ENCODE measurements around the gene TMEM95. TPM values are rescaled to one million over a fixed set of nuclear protein-coding genes. Genes with fewer than 3 reads are reported as not detected.

TMEM95 gene
- total and polyA plus RNA-seq, 10 of the 15 experiments (the other 5 are each of a cell fraction or from before 2014, with no cell fraction given) = 0.05 to 0.28 TPM; not detected in 8

DNA sequence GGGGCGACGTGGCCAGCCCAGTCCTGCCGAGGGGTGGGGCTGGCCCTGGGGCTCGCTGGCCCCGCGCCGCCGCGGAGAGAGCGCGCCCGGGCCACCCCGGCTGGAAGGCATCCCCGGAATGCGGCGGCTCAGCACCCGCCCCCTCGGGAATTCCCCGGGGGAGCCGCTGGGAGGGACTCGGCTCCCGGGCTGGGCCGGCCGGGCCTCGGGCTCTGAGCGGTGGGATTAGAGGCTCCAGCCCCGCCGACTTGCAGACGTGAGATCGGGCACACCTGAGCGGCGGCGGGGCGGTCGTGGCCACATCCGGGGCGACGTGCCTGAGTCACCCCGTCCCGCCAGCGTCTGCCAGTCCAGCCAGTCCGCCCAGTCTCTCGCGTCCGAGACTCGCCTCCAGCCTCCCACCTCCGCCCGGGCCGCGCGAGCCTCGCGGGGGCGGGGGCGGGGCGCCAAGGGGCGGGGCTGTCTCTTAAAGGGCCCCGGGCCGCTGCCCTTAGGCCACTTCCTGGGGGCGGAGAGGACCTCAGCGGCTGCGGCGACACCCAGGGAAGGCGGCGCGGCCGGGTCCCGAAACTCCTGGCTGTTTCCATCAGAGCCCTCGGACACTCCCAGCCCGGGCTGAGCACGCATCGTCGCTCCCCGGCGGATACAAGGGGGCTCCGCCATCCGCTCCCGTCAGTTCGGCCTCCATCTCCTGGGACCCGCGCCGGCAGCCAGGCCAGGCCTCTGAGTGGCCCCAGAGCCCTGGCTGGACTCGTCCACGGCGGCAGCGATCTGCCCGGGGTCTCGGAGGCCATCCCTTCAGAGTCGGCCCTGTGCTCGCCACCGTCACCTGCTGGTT lies 3.1 kb upstream of the TMEM95 start, which contains the start of gene KCTD11:
KCTD11 (plus strand) TSS at position 498 of the 838 bp plus-strand sequence.
- no TSS peak for BruUV-seq (replicated peaks)
- Histone ChIP-seq H3K9me3 (replicated peaks; ENCODE audit: control insufficient read depth, insufficient read depth, low read length) (no peaks in the 10 kb centered on the region), H3K27me3 (replicated peaks in 1 of 2; ENCODE audit: control insufficient read depth in 2 of 2, insufficient read depth in 2 of 2, low read length in 1 of 2) (no peaks in the 10 kb centered on the region), H3K4me1 (ENCODE audit: control insufficient read depth, insufficient read depth, low read length) (peaks cover 23% of the 10 kb centered on the region), H3K9ac (ENCODE audit: control insufficient read depth, insufficient read depth, low read length) (peak within 1 kb of the TSS; percentile 62), H3K79me2 (ENCODE audit: control insufficient read depth, insufficient read depth, low read length) (peaks cover 7% of the 10 kb centered on the region), H3K4me3 (peak within 1 kb of the TSS; percentile 88), H3K27ac (ENCODE audit: control insufficient read depth, insufficient read depth) (peak within 1 kb of the TSS; percentile 59), H3K36me3 (ENCODE audit: control insufficient read depth in 2 of 2, insufficient read depth in 2 of 2, low read length in 1 of 2) (peaks cover 4 to 8% of the 10 kb centered on the region in 2 experiments; a peak in 3 of 4 replicates), H4K20me1 (ENCODE audit: control insufficient read depth, insufficient read depth) (no peaks in the 10 kb centered on the region), H3K4me2 (ENCODE audit: control insufficient read depth, insufficient read depth) (peak within 1 kb of the TSS; percentile 93), H2AFZ (ENCODE audit: control insufficient read depth, low read depth, low read length) (peak within 1 kb of the TSS; percentile 34)
- POLR2A ChIA-PET = interaction anchor here (0.5 to 5.2 kb wide), 4 partner anchors 9 to 22 kb away, joined by 10 to 52 read pairs (median 22); partner anchors contain the start of genes ACAP1 and NEURL4
- RAD21 ChIA-PET (ENCODE audit: unreplicated experiment) = interaction anchor here (0.8 to 5.0 kb wide), 6 partner anchors 15 to 114 kb away, joined by 3 to 45 read pairs (median 4); partner anchors contain the start of genes ACAP1, NEURL4 and TMEM256
- CTCF ChIA-PET = interaction anchor here (0.7 to 4.4 kb wide), 7 partner anchors 12 to 335 kb away, joined by 3 to 34 read pairs (median 4); partner anchors contain the start of genes ACAP1 and TP53
- SMC1A ChIA-PET (ENCODE audit: uncharacterized antibody, unreplicated experiment) = interaction anchor here (1.4 to 4.8 kb wide), 3 partner anchors 14 to 16 kb away, joined by 3 to 33 read pairs (median 4); partner anchors contain the start of gene ACAP1
- no peak for FAIRE-seq
- ATAC-seq = peak; percentile 81
- no peak for DNase-seq (ENCODE audit: low read depth, low spot score)
- intact Hi-C loops (cut with micrococcal nuclease; ENCODE audit: unreplicated experiment) = loop anchor here (5.0 kb wide), 1 partner anchor 85 kb away; the partner anchor contains the start of genes FGF11 and TMEM102
- in situ Hi-C loops (cut with MboI) = no loop called here
- 1% methylated on average over 62 of the region's 91 CpGs for WGBS (ENCODE audit: insufficient coverage, insufficient replicate concordance, low lambda C conversion rate, missing lambda C conversion rate)
- peak; percentile 44 for TF ChIP-seq MYC (IDR thresholded peaks at IDR 0.05; ENCODE audit: insufficient read depth, insufficient read length, insufficient replicate concordance, low read length, severe bottlenecking)
- TF ChIP-seq, protein P1, sequence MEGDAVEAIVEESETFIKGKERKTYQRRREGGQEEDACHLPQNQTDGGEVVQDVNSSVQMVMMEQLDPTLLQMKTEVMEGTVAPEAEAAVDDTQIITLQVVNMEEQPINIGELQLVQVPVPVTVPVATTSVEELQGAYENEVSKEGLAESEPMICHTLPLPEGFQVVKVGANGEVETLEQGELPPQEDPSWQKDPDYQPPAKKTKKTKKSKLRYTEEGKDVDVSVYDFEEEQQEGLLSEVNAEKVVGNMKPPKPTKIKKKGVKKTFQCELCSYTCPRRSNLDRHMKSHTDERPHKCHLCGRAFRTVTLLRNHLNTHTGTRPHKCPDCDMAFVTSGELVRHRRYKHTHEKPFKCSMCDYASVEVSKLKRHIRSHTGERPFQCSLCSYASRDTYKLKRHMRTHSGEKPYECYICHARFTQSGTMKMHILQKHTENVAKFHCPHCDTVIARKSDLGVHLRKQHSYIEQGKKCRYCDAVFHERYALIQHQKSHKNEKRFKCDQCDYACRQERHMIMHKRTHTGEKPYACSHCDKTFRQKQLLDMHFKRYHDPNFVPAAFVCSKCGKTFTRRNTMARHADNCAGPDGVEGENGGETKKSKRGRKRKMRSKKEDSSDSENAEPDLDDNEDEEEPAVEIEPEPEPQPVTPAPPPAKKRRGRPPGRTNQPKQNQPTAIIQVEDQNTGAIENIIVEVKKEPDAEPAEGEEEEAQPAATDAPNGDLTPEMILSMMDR (IDR thresholded peaks at IDR 0.05 in 2 of 3, conservative IDR thresholded peaks at IDR 0.05 in 1 of 3; ENCODE audit: control insufficient read depth in 2 of 3, extremely low read depth in 1 of 3, insufficient read depth in 1 of 3, low read depth in 3 of 3, low read length in 3 of 3) = peak in 2 of 3 experiments; percentile 55 to 59; a peak in 3 of 6 replicates
- no peak for TF ChIP-seq RAD51 (IDR thresholded peaks at IDR 0.05)
- no peak for TF ChIP-seq IRF4 (IDR thresholded peaks at IDR 0.05; ENCODE audit: low read depth, low read length)
- no peak for TF ChIP-seq HDGF (IDR thresholded peaks at IDR 0.05)
- peak; percentile 63; the same call in 1 of the 2 replicates for TF ChIP-seq RELB (IDR thresholded peaks at IDR 0.05; ENCODE audit: low read depth)
- no peak for TF ChIP-seq PAX8 (IDR thresholded peaks at IDR 0.05)
- no peak for TF ChIP-seq CBX3 (IDR thresholded peaks at IDR 0.05; ENCODE audit: borderline replicate concordance, low read depth)
- TF ChIP-seq LARP7 (IDR thresholded peaks at IDR 0.05) = peak; percentile 80
- 0 out of 2 replicates have a peak, but pooled peaks have one; percentile 33 for TF ChIP-seq TCF3 (IDR thresholded peaks at IDR 0.05; ENCODE audit: borderline replicate concordance, insufficient read depth, low read depth, low read length)
- no peak for TF ChIP-seq JUNB (IDR thresholded peaks at IDR 0.05)
- peak; percentile 10 for TF ChIP-seq MEF2B (IDR thresholded peaks at IDR 0.05; ENCODE audit: partially characterized antibody, poor library complexity, severe bottlenecking)
- 0 out of 2 replicates have a peak, but pooled peaks have one; percentile 38 for TF ChIP-seq RB1 (IDR thresholded peaks at IDR 0.05; ENCODE audit: borderline replicate concordance)
- 0 out of 2 replicates have a peak, but pooled peaks have one; percentile 27 for TF ChIP-seq RAD21 (IDR thresholded peaks at IDR 0.05; ENCODE audit: insufficient read depth, low read depth, low read length)
- no peak for TF ChIP-seq MTA3 (IDR thresholded peaks at IDR 0.05; ENCODE audit: borderline replicate concordance, low read length)
- TF ChIP-seq BACH1 (IDR thresholded peaks at IDR 0.05; ENCODE audit: borderline replicate concordance) = peak; percentile 78
- no peak for TF ChIP-seq ZNF207 (IDR thresholded peaks at IDR 0.05; ENCODE audit: borderline replicate concordance)

Data from GM12878 (cell line).